Body of pancreas (tissue), 4 donors: ENCODE results near the gene LSAMP. TPM values are rescaled to one million over a fixed set of nuclear protein-coding genes. Genes with fewer than 3 reads are reported as not detected.
A peak's percentile ranks its signal among the peaks of the same experiment; 100 is the strongest.

Experiments used
- ATAC-seq: fragments of 150-250 bp; one replicate; pipeline ENCODE4 v1.9.1; 2016
- DNase-seq, 4 donors: peaks; one replicate each; pipeline ENCODE4 v3.0.0-alpha.2; 2019
- H3K27ac ChIP-seq, 4 donors: fragments of 200-600 bp; sonication (generic); 1 replicate in 3 of 4; 2 replicates in 1 of 4; pipeline versions ENCODE4 v1.5.1 to v1.6.1; 2016 to 2019; ENCODE audit warnings: mild to moderate bottlenecking in 1 of 4, mixed read lengths in 1 of 4, moderate library complexity in 1 of 4
- H3K27me3 ChIP-seq, 2 donors: fragments of 200-600 bp; sonication (generic); one replicate each; pipeline ENCODE4 v1.6.0; 2016; ENCODE audit warnings: mild to moderate bottlenecking in 1 of 2
- H3K36me3 ChIP-seq, 2 donors: fragments of 200-600 bp; sonication (generic); replicated peaks in 1 of 2; 2 replicates each; pipeline ENCODE4 v1.5.1; 2016; ENCODE audit warnings: low read depth in 2 of 2; ENCODE audit not compliant: insufficient read depth in 1 of 2
- H3K4me1 ChIP-seq: fragments of 200-600 bp; sonication (generic); one replicate; pipeline ENCODE4 v1.6.0; 2016
- H3K4me3 ChIP-seq, 2 donors: fragments of 200-600 bp; sonication (generic); 1 replicate in 1 of 2; 2 replicates in 1 of 2; pipeline ENCODE4 v1.5.1; 2016 to 2019
- H3K9me3 ChIP-seq, 3 donors: fragments of 200-600 bp; sonication (generic); 1 replicate in 2 of 3; 2 replicates in 1 of 3; pipeline ENCODE4 v1.5.1; 2016
- CTCF ChIP-seq, 7 experiments: fragments of 450-650 bp in 4 of 7; fragments of 200-600 bp in 3 of 7; sonication (generic) in 3 of 7; IDR thresholded peaks; one replicate each; pipeline ENCODE4 v1.5.1; 2016 to 2019; ENCODE audit warnings: antibody characterized with exemption in 7 of 7
- POLR2A ChIP-seq, 3 donors: fragments of 450-650 bp; IDR thresholded peaks; one replicate each; pipeline ENCODE4 v1.6.1; 2016; ENCODE audit warnings: antibody characterized with exemption in 3 of 3, mild to moderate bottlenecking in 2 of 3
- WGBS, 2 donors: methylation state at CpG; one replicate each; pipeline ENCODE4 v1.1.5; 2017; 5-methylcytosine and 5-hydroxymethylcytosine counted together
- intact Hi-C: fragments of 100-400 bp; cut with DNase I; formaldehyde crosslinking; loops from one replicate; pipeline ENCODE4 v1.15.1; 2023
- total RNA-seq, 2 donors: library from RNA; depleted of rRNA; stranded (reverse); fragments of >200 nt; gene quantifications; one replicate each; pipeline ENCODE4 v1.1.0, GENCODE V29; 2016

LSAMP gene
- total RNA-seq, 2 donors from 2014 or later = 1.6 to 2.1 TPM

- intact Hi-C loops = no loop called here
- H3K27ac ChIP-seq = no peak overlapping the region
- TF ChIP-seq CTCF (IDR thresholded peaks at IDR 0.05) (no peak), POLR2A (IDR thresholded peaks at IDR 0.05) (no peak)
- H3K4me1 ChIP-seq = no peaks in the 10 kb centered on the region
- H3K36me3 ChIP-seq = no peaks in the 10 kb centered on the region
- no peaks in the 10 kb centered on the region for H3K27me3 ChIP-seq
- ATAC-seq (peak; percentile 62), DNase-seq (peak in 3 of 4 donors; percentile 19 to 45 (median 35))
- H3K9me3 ChIP-seq = no peaks in the 10 kb centered on the region
- no peak overlapping the region for H3K4me3 ChIP-seq
- WGBS, 2 donors = 40 to 55% methylated on average over 4 of the region's 4 CpGs
Observed at GRCh38 chr3:116005404-116005803, 439.9 kb downstream of the LSAMP start.

GRCh38 chr3:116002235-116002634 is 443.1 kb downstream of the LSAMP start:
- TF ChIP-seq POLR2A (IDR thresholded peaks at IDR 0.05) = no peak
- no peak for TF ChIP-seq CTCF (IDR thresholded peaks at IDR 0.05)
- no peak for DNase-seq
- no peaks in the 10 kb centered on the region for H3K4me1 ChIP-seq
- no peaks in the 10 kb centered on the region for H3K9me3 ChIP-seq
- no peak for ATAC-seq
- intact Hi-C loops = no loop called here
- H3K4me3 ChIP-seq = no peak overlapping the region
- no peaks in the 10 kb centered on the region for H3K36me3 ChIP-seq
- WGBS, 2 donors = 62 to 67% methylated on average over 2 of the region's 2 CpGs
- no peaks in the 10 kb centered on the region for H3K27me3 ChIP-seq
- H3K27ac ChIP-seq = no peak overlapping the region

GRCh38 chr3:116001151-116001621 is 444.1 kb downstream of the LSAMP start:
- Histone ChIP-seq H3K27ac (no peak overlapping the region), H3K36me3 (no peaks in the 10 kb centered on the region), H3K4me3 (no peak overlapping the region), H3K9me3 (no peaks in the 10 kb centered on the region), H3K27me3 (no peaks in the 10 kb centered on the region), H3K4me1 (no peaks in the 10 kb centered on the region)
- DNase-seq (no peak), ATAC-seq (no peak)
- TF ChIP-seq POLR2A (IDR thresholded peaks at IDR 0.05) (no peak), CTCF (IDR thresholded peaks at IDR 0.05) (no peak)
- WGBS, 2 donors = 56 to 65% methylated on average over 1 of the region's 1 CpG
- intact Hi-C loops = no loop called here

- Histone ChIP-seq H3K27ac (no peak overlapping the region), H3K4me1 (no peaks in the 10 kb centered on the region), H3K36me3 (no peaks in the 10 kb centered on the region), H3K4me3 (no peak overlapping the region), H3K9me3 (no peaks in the 10 kb centered on the region), H3K27me3 (no peaks in the 10 kb centered on the region)
- no peak for TF ChIP-seq POLR2A (IDR thresholded peaks at IDR 0.05)
- no peak for TF ChIP-seq CTCF (IDR thresholded peaks at IDR 0.05)
- DNase-seq (peak in 2 of 4 donors; percentile 6 to 11), ATAC-seq (no peak)
- intact Hi-C loops = no loop called here
- 42 to 47% methylated on average over 3 of the region's 3 CpGs for WGBS, 2 donors
Observed at GRCh38 chr3:116000311-116000710, 445.0 kb downstream of the LSAMP start.

- TF ChIP-seq POLR2A (IDR thresholded peaks at IDR 0.05) (no peak), CTCF (IDR thresholded peaks at IDR 0.05) (no peak)
- ATAC-seq = no peak
- no peaks in the 10 kb centered on the region for H3K4me1 ChIP-seq
- no peaks in the 10 kb centered on the region for H3K36me3 ChIP-seq
- WGBS, 2 donors = 32 to 36% methylated on average over 4 of the region's 4 CpGs
- H3K27me3 ChIP-seq = no peaks in the 10 kb centered on the region
- H3K9me3 ChIP-seq = no peaks in the 10 kb centered on the region
- H3K27ac ChIP-seq = no peak overlapping the region
- H3K4me3 ChIP-seq = no peak overlapping the region
- DNase-seq = peak in 2 of 4 donors; percentile 2 to 5
- intact Hi-C loops = no loop called here
Observed at GRCh38 chr3:115999613-116000012, 445.7 kb downstream of the LSAMP start.
